HepG2 (cell line): ENCODE measurements around the gene IL32. TPM values are rescaled to one million over a fixed set of nuclear protein-coding genes. Genes with fewer than 3 reads are reported as not detected.

Source experiments
- HES4 ChIP-seq: sonication (generic); formaldehyde crosslinking; IDR thresholded peaks from 2 replicates; pipeline ENCODE4 v1.9.0; 2021; ENCODE audit warnings: mild to moderate bottlenecking, missing genetic modification reagents, borderline replicate concordance
- HOXA9 ChIP-seq: sonication (generic); formaldehyde crosslinking; IDR thresholded peaks from 2 replicates; pipeline ENCODE4 v1.8.1; 2022; ENCODE audit warnings: missing genetic modification reagents, mild to moderate bottlenecking, moderate library complexity, borderline replicate concordance
- PAX8 ChIP-seq: sonication (generic); formaldehyde crosslinking; IDR thresholded peaks from 2 replicates; pipeline ENCODE4 v1.8.0; 2022; ENCODE audit warnings: mild to moderate bottlenecking, missing genetic modification reagents, borderline replicate concordance
- POGZ ChIP-seq: sonication (generic); formaldehyde crosslinking; IDR thresholded peaks from 2 replicates; pipeline ENCODE4 v1.4.0; 2020; ENCODE audit warnings: mild to moderate bottlenecking, missing genetic modification reagents
- SKI ChIP-seq: fragments of 450-650 bp; IDR thresholded peaks from one replicate; pipeline ENCODE4 v1.6.1; 2018; ENCODE audit warnings: mild to moderate bottlenecking; ENCODE audit not compliant: partially characterized antibody
- SP5 ChIP-seq: IDR thresholded peaks from 2 replicates; pipeline ENCODE4 v1.6.1; 2016; ENCODE audit warnings: low read depth, borderline replicate concordance
- SRSF9 ChIP-seq: fragments of 200-400 bp; formaldehyde crosslinking; IDR thresholded peaks from 2 replicates; pipeline ENCODE4 v1.6.1; 2018; ENCODE audit warnings: borderline replicate concordance, mild to moderate bottlenecking, low read depth, low read length; ENCODE audit not compliant: insufficient read depth, poor library complexity, severe bottlenecking
- TEAD3 ChIP-seq: optimal IDR thresholded peaks from 2 replicates; pipeline ENCODE3; 2016; ENCODE audit warnings: borderline replicate concordance
- ZC3H4 ChIP-seq: sonication (generic); formaldehyde crosslinking; IDR thresholded peaks from 2 replicates; pipeline ENCODE4 v1.4.0; 2020; ENCODE audit warnings: missing genetic modification reagents, borderline replicate concordance
- ZNF326 ChIP-seq: sonication (generic); formaldehyde crosslinking; IDR thresholded peaks from 2 replicates; pipeline ENCODE4 v1.4.0; 2020; ENCODE audit warnings: missing genetic modification reagents, borderline replicate concordance
- polyA plus RNA-seq, 8 experiments: library from polyadenylated mRNA; depleted of rRNA in 3 of 8; stranded (reverse) in 7 of 8; unstranded in 1 of 8; fragments of >200 nt; fragmentation: Illumina TruSeq in 4 of 8; extraction: Trizol in 4 of 8; gene quantifications; 2 replicates each; pipeline versions ENCODE4 v1.2.1 to v1.2.3, GENCODE V29; 2011 to 2016; ENCODE audit warnings: low read depth in 4 of 8, missing spikeins in 1 of 8, mixed read lengths in 1 of 8; ENCODE audit not compliant: insufficient read depth in 1 of 8
- total RNA-seq, 5 experiments: library from RNA; depleted of rRNA; stranded (reverse); fragments of >200 nt; fragmentation: Illumina TruSeq; extraction: Trizol; gene quantifications; 2 replicates each; pipeline ENCODE4 v1.2.3, GENCODE V29; 2016; ENCODE audit warnings: low read depth in 1 of 5
- TF ChIP-seq, protein P1 (sequence below): sonication (generic); formaldehyde crosslinking; IDR thresholded peaks from 2 replicates; pipeline ENCODE4 v1.5.0; 2020; ENCODE audit warnings: missing genetic modification reagents
- TF ChIP-seq, protein P2 (sequence below): sonication (generic); formaldehyde crosslinking; IDR thresholded peaks from 2 replicates; pipeline ENCODE4 v1.8.0; 2022; ENCODE audit warnings: missing genetic modification reagents, mild to moderate bottlenecking, moderate library complexity, borderline replicate concordance

IL32 gene
- total and polyA plus RNA-seq, 2 of the 13 experiments (the other 11 are each of a cell fraction or from before 2014, with no cell fraction given) = 115 to 165 TPM

DNA sequence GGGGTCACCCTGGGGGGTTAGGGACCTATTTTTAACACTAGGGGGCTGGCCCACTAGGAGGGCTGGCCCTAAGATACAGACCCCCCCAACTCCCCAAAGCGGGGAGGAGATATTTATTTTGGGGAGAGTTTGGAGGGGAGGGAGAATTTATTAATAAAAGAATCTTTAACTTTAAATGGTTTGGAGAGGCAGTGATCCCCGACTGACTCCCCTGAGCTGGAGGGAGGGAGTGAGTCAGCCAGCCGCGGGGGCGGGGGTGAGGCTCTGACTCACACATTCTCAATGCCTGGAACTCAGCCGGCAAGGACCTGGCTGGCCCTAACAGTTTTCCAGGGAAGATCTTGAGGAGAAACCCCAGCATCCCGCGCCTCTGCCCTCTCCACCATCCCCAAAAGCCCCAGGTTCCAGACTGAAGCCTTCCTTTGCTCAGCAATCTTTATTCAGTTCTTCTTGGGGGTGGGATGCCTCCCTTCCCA, 43.2 kb upstream of the IL32 start (continued):
- TF ChIP-seq, protein P1, sequence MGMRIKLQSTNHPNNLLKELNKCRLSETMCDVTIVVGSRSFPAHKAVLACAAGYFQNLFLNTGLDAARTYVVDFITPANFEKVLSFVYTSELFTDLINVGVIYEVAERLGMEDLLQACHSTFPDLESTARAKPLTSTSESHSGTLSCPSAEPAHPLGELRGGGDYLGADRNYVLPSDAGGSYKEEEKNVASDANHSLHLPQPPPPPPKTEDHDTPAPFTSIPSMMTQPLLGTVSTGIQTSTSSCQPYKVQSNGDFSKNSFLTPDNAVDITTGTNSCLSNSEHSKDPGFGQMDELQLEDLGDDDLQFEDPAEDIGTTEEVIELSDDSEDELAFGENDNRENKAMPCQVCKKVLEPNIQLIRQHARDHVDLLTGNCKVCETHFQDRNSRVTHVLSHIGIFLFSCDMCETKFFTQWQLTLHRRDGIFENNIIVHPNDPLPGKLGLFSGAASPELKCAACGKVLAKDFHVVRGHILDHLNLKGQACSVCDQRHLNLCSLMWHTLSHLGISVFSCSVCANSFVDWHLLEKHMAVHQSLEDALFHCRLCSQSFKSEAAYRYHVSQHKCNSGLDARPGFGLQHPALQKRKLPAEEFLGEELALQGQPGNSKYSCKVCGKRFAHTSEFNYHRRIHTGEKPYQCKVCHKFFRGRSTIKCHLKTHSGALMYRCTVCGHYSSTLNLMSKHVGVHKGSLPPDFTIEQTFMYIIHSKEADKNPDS (CRISPR knock-in tag) = no peak
- TF ChIP-seq PAX8 (CRISPR knock-in tag) (no peak), POGZ (CRISPR knock-in tag) (no peak), TEAD3 (CRISPR knock-in tag) (peak; percentile 89), SRSF9 (no peak), HOXA9 (CRISPR knock-in tag) (no peak), ZC3H4 (CRISPR knock-in tag) (0 out of 2 replicates have a peak, but pooled peaks have one; percentile 22), HES4 (no peak), ZNF326 (CRISPR knock-in tag) (no peak), SP5 (CRISPR knock-in tag) (peak; percentile 40; the same call in 1 of the 2 replicates), SKI (peak; percentile 10)
- TF ChIP-seq, protein P2, sequence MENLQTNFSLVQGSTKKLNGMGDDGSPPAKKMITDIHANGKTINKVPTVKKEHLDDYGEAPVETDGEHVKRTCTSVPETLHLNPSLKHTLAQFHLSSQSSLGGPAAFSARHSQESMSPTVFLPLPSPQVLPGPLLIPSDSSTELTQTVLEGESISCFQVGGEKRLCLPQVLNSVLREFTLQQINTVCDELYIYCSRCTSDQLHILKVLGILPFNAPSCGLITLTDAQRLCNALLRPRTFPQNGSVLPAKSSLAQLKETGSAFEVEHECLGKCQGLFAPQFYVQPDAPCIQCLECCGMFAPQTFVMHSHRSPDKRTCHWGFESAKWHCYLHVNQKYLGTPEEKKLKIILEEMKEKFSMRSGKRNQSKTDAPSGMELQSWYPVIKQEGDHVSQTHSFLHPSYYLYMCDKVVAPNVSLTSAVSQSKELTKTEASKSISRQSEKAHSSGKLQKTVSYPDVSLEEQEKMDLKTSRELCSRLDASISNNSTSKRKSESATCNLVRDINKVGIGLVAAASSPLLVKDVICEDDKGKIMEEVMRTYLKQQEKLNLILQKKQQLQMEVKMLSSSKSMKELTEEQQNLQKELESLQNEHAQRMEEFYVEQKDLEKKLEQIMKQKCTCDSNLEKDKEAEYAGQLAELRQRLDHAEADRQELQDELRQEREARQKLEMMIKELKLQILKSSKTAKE (CRISPR knock-in tag) = no peak
